ENCODE data around the gene CHST13. TPM values are rescaled to one million over a fixed set of nuclear protein-coding genes. Genes with fewer than 3 reads are reported as not detected.

CHST13 gene
- total and polyA plus RNA-seq, 2 donors (not counting 3 experiments of a cell fraction or from before 2014, with no cell fraction given): 0.04 TPM; not detected in 1

DNA sequence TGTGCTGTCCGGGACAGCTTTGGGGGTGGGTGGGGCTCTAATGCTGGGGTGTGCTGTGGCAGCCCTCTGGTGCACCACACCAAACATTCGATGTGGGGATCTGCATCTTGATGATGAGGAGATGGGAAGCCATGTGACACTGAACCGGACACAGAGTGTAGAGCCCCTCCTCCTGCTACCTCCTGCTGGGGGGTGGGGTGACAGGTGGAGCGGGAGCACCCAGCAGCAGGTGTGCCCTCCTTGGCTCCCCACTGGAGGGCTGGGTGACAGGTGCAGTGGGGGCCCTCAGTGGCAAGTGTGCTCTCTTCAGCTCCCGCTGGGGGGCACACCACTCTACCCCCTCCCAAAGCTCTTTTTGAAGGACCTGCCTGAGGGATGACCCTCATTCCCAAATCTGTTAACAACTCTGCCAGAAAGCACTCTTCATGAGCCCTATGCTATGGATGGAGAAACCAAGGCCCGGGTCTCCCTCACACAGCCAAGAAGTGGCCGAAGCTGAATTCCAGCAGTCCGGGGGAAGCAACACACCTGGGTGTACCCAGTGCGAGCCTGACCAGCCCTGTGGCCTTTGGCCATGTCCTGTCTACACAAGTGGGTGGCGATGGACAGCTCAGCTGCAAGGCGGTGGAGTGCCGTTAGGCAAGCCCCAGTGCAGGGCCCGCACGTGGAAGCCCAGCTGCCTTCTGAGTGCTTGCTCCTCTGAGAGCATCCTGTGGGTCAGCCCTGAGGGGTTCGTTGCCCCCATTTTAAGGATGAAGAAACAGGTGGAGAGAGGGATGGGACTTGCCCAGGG lies 5.8 kb upstream of the CHST13 start:
- Histone ChIP-seq H3K4me2 (ENCODE audit: insufficient read depth, low read length) (no peak overlapping the region), H3K79me2 (ENCODE audit: control insufficient read depth, insufficient read depth, low read length) (no peaks in the 10 kb centered on the region), H3K4me3 (replicated peaks in 1 of 3; ENCODE audit: insufficient read depth in 1 of 3, low read depth in 1 of 3, low read length in 3 of 3) (no peak overlapping the region), H3K27me3 (ENCODE audit: control insufficient read depth in 2 of 2, insufficient read depth in 2 of 2, low read length in 2 of 2) (peaks cover 5 to 6% of the 10 kb centered on the region in 2 experiments), H2AFZ (ENCODE audit: low read depth, low read length) (no peak overlapping the region), H3K9me1 (replicated peaks; ENCODE audit: control insufficient read depth, extremely low read depth, insufficient read depth, low read length) (no peaks in the 10 kb centered on the region), H3K9me3 (replicated peaks; ENCODE audit: control insufficient read depth, insufficient read depth, low read length) (no peaks in the 10 kb centered on the region), H3K36me3 (ENCODE audit: control insufficient read depth in 2 of 2, extremely low read depth in 1 of 2, insufficient read depth in 2 of 2, low read length in 2 of 2) (no peaks in the 10 kb centered on the region), H3K4me1 (ENCODE audit: control insufficient read depth, extremely low read depth, insufficient read depth, low read length) (no peaks in the 10 kb centered on the region), H3K9ac (replicated peaks; ENCODE audit: extremely low read depth, insufficient read depth, low read length) (no peak overlapping the region), H3K27ac (ENCODE audit: insufficient read depth, low read depth, low read length) (no peak overlapping the region), H4K20me1 (replicated peaks; ENCODE audit: control insufficient read depth, extremely low read depth, insufficient read depth, low read length) (no peaks in the 10 kb centered on the region)
- DNase-seq (ENCODE audit: low read depth, low spot score) (no peak), FAIRE-seq (no peak)
- TF ChIP-seq, protein P1, sequence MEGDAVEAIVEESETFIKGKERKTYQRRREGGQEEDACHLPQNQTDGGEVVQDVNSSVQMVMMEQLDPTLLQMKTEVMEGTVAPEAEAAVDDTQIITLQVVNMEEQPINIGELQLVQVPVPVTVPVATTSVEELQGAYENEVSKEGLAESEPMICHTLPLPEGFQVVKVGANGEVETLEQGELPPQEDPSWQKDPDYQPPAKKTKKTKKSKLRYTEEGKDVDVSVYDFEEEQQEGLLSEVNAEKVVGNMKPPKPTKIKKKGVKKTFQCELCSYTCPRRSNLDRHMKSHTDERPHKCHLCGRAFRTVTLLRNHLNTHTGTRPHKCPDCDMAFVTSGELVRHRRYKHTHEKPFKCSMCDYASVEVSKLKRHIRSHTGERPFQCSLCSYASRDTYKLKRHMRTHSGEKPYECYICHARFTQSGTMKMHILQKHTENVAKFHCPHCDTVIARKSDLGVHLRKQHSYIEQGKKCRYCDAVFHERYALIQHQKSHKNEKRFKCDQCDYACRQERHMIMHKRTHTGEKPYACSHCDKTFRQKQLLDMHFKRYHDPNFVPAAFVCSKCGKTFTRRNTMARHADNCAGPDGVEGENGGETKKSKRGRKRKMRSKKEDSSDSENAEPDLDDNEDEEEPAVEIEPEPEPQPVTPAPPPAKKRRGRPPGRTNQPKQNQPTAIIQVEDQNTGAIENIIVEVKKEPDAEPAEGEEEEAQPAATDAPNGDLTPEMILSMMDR (IDR thresholded peaks at IDR 0.05; ENCODE audit: extremely low read depth in 1 of 2, insufficient read depth in 1 of 2, low read depth in 1 of 2, low read length in 2 of 2): no peak
- no peak for TF ChIP-seq FOS (IDR thresholded peaks at IDR 0.05; ENCODE audit: borderline replicate concordance, insufficient read depth, low read length)
- TF ChIP-seq JUN (IDR thresholded peaks at IDR 0.05; ENCODE audit: borderline replicate concordance, insufficient read depth, insufficient read length, low read depth): no peak
- no peak for TF ChIP-seq POLR2A (IDR thresholded peaks at IDR 0.05; ENCODE audit: low read depth, low read length)
- TF ChIP-seq GATA2 (IDR thresholded peaks at IDR 0.05; ENCODE audit: insufficient read depth, insufficient read length, low read depth, low read length): no peak
- TF ChIP-seq, protein P2, sequence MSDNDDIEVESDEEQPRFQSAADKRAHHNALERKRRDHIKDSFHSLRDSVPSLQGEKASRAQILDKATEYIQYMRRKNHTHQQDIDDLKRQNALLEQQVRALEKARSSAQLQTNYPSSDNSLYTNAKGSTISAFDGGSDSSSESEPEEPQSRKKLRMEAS (IDR thresholded peaks at IDR 0.05; ENCODE audit: insufficient read depth, insufficient read length): no peak
- TF ChIP-seq MYC (IDR thresholded peaks at IDR 0.05; ENCODE audit: low read depth, low read length): no peak
- no peak for TF ChIP-seq POLR2AphosphoS5 (IDR thresholded peaks at IDR 0.05; ENCODE audit: insufficient read depth, low read depth, low read length)
- no peak for TF ChIP-seq EZH2 (IDR thresholded peaks at IDR 0.05; ENCODE audit: borderline replicate concordance, low read depth, low read length, severe bottlenecking)
- POLR2A ChIA-PET: no interaction called here
- dilution Hi-C loops (cut with MboI; ENCODE audit: extremely low pct_ligation_motif_present, low sequenced_read_pairs) (no loop called here), intact Hi-C loops (cut with micrococcal nuclease) (no loop called here)
- BruUV-seq (replicated peaks): no TSS peak
- CTCF ChIA-PET: interaction anchor here (0.8 kb wide), 1 partner anchor 937 kb away, joined by 3 read pairs; no protein-coding TSS in a partner anchor

Measured in endothelial cell of umbilical vein (primary cell).